Mucosa of rectum (tissue), 2 donors: ENCODE data around the gene ETHE1.

Source experiments
- H3K27ac ChIP-seq, 2 donors: one replicate each; pipeline ENCODE4 v1.7.0; 2013; ENCODE audit warnings: inconsistent platforms in 2 of 2, low read depth in 2 of 2, low read length in 2 of 2
- H3K27me3 ChIP-seq, 2 donors: one replicate each; pipeline ENCODE4 v1.7.0; 2013; ENCODE audit warnings: low read length in 2 of 2; ENCODE audit not compliant: control insufficient read depth in 2 of 2, insufficient read depth in 2 of 2
- H3K36me3 ChIP-seq, 2 donors: one replicate each; pipeline ENCODE4 v1.7.0; 2013; ENCODE audit warnings: low read length in 2 of 2; ENCODE audit not compliant: control insufficient read depth in 2 of 2, insufficient read depth in 2 of 2
- H3K4me1 ChIP-seq, 2 donors: one replicate each; pipeline ENCODE4 v1.7.0; 2013; ENCODE audit warnings: low read length in 2 of 2, mild to moderate bottlenecking in 1 of 2; ENCODE audit not compliant: control insufficient read depth in 2 of 2, insufficient read depth in 2 of 2
- H3K4me3 ChIP-seq, 2 donors: one replicate each; pipeline ENCODE4 v1.7.0; 2013; ENCODE audit warnings: low read length in 2 of 2
- H3K9ac ChIP-seq, 2 donors: one replicate each; pipeline ENCODE4 v1.7.0; 2013; ENCODE audit warnings: low read length in 2 of 2, low read depth in 1 of 2, mild to moderate bottlenecking in 1 of 2
- H3K9me3 ChIP-seq, 2 donors: one replicate each; pipeline ENCODE4 v1.7.0; 2013; ENCODE audit warnings: low read length in 2 of 2; ENCODE audit not compliant: control insufficient read depth in 2 of 2
- donor health status: healthy.
- donor health status: Normal muscosa, but diverticular disease.

Gene ETHE1

GRCh38 chr19:43479226-43479625 lies 47.8 kb downstream of the ETHE1 start:
- Histone ChIP-seq H3K27me3 (no peaks in the 10 kb centered on the region), H3K9me3 (no peaks in the 10 kb centered on the region), H3K4me3 (no peak overlapping the region), H3K36me3 (peaks cover 11 to 15% of the 10 kb centered on the region in 2 donors), H3K4me1 (peaks cover 9 to 11% of the 10 kb centered on the region in 2 donors), H3K27ac (no peak overlapping the region), H3K9ac (no peak overlapping the region)

- no peaks in the 10 kb centered on the region for H3K27me3 ChIP-seq
- H3K36me3 ChIP-seq, result peaks cover 11 to 15% of the 10 kb centered on the region in 2 donors
- no peak overlapping the region for H3K9ac ChIP-seq
- no peak overlapping the region for H3K4me3 ChIP-seq
- peaks cover 9 to 11% of the 10 kb centered on the region in 2 donors for H3K4me1 ChIP-seq
- no peaks in the 10 kb centered on the region for H3K9me3 ChIP-seq
- H3K27ac ChIP-seq, result no peak overlapping the region
Measured at GRCh38 chr19:43478323-43478722, 48.7 kb downstream of the ETHE1 start.

GRCh38 chr19:43476606-43477005 lies 50.4 kb downstream of the ETHE1 start:
- Histone ChIP-seq H3K27ac (peak overlapping the region in 1 of 2 donors; percentile 72), H3K9me3 (no peaks in the 10 kb centered on the region), H3K4me1 (peaks cover 9 to 11% of the 10 kb centered on the region in 2 donors)

GRCh38 chr19:43474986-43475705 lies 51.9 kb downstream of the ETHE1 start:
- peak overlapping the region; percentile 72 to 78 for H3K4me3 ChIP-seq
- peak overlapping the region; percentile 76 to 79 for H3K9ac ChIP-seq
- peaks cover 7 to 12% of the 10 kb centered on the region in 2 donors for H3K36me3 ChIP-seq
- peaks cover 9 to 11% of the 10 kb centered on the region in 2 donors for H3K4me1 ChIP-seq
- no peaks in the 10 kb centered on the region for H3K9me3 ChIP-seq
- H3K27me3 ChIP-seq, result no peaks in the 10 kb centered on the region
- H3K27ac ChIP-seq, result peak overlapping the region; percentile 52 to 72

More at GRCh38 chr19:43476606-43477005, 50.4 kb downstream of the ETHE1 start:
- no peak overlapping the region for H3K9ac ChIP-seq
- no peaks in the 10 kb centered on the region for H3K27me3 ChIP-seq
- no peak overlapping the region for H3K4me3 ChIP-seq
- peaks cover 11 to 12% of the 10 kb centered on the region in 2 donors for H3K36me3 ChIP-seq

GRCh38 chr19:43474487-43474886 lies 52.5 kb downstream of the ETHE1 start:
- peak overlapping the region in 1 of 2 donors; percentile 72 for H3K4me3 ChIP-seq

GRCh38 chr19:43471091-43471490 lies 55.9 kb downstream of the ETHE1 start:
- no peaks in the 10 kb centered on the region for H3K9me3 ChIP-seq
- H3K4me1 ChIP-seq, result peaks cover 13 to 18% of the 10 kb centered on the region in 2 donors
- no peak overlapping the region for H3K27ac ChIP-seq
- H3K27me3 ChIP-seq, result no peaks in the 10 kb centered on the region
- H3K4me3 ChIP-seq, result no peak overlapping the region
- no peaks in the 10 kb centered on the region for H3K36me3 ChIP-seq
- no peak overlapping the region for H3K9ac ChIP-seq

More at GRCh38 chr19:43474487-43474886, 52.5 kb downstream of the ETHE1 start:
- Histone ChIP-seq H3K4me1 (peaks cover 9 to 11% of the 10 kb centered on the region in 2 donors), H3K9ac (peak overlapping the region; percentile 76 to 79), H3K9me3 (no peaks in the 10 kb centered on the region), H3K27me3 (no peaks in the 10 kb centered on the region), H3K27ac (peak overlapping the region; percentile 52 to 72), H3K36me3 (peaks cover 7 to 12% of the 10 kb centered on the region in 2 donors)

- peaks cover 8 to 15% of the 10 kb centered on the region in 2 donors for H3K4me1 ChIP-seq
- H3K27me3 ChIP-seq, result no peaks in the 10 kb centered on the region
- H3K9me3 ChIP-seq, result no peaks in the 10 kb centered on the region
- H3K27ac ChIP-seq, result no peak overlapping the region
- H3K9ac ChIP-seq, result no peak overlapping the region
- no peaks in the 10 kb centered on the region for H3K36me3 ChIP-seq
- H3K4me3 ChIP-seq, result no peak overlapping the region
Measured at GRCh38 chr19:43470288-43470687, 56.7 kb downstream of the ETHE1 start.

- Histone ChIP-seq H3K27ac (no peak overlapping the region), H3K36me3 (no peaks in the 10 kb centered on the region), H3K9me3 (no peaks in the 10 kb centered on the region), H3K9ac (no peak overlapping the region), H3K4me1 (peaks cover 8 to 11% of the 10 kb centered on the region in 2 donors), H3K4me3 (no peak overlapping the region), H3K27me3 (no peaks in the 10 kb centered on the region)
Measured at GRCh38 chr19:43469160-43469480, 57.9 kb downstream of the ETHE1 start.

- Histone ChIP-seq H3K27ac (peak overlapping the region in 1 of 2 donors; percentile 28), H3K27me3 (no peaks in the 10 kb centered on the region), H3K9me3 (no peaks in the 10 kb centered on the region), H3K4me1 (peaks cover 11 to 12% of the 10 kb centered on the region in 2 donors), H3K36me3 (no peaks in the 10 kb centered on the region), H3K9ac (no peak overlapping the region), H3K4me3 (no peak overlapping the region)
Measured at GRCh38 chr19:43468354-43469159, 58.4 kb downstream of the ETHE1 start.

GRCh38 chr19:43467730-43468129 lies 59.3 kb downstream of the ETHE1 start:
- Histone ChIP-seq H3K9me3 (no peaks in the 10 kb centered on the region), H3K4me3 (no peak overlapping the region), H3K27ac (no peak overlapping the region), H3K4me1 (peaks cover 11 to 16% of the 10 kb centered on the region in 2 donors), H3K36me3 (no peaks in the 10 kb centered on the region), H3K27me3 (no peaks in the 10 kb centered on the region), H3K9ac (no peak overlapping the region)
